Heart right ventricle (tissue), 16 donors: ENCODE data around the gene KCNMB1. TPM values are rescaled to one million over a fixed set of nuclear protein-coding genes. Genes with fewer than 3 reads are reported as not detected.

Experiments
- ATAC-seq, 8 donors: fragments of 200-7000 bp; cut with Tn5 transposase; one replicate each; pipeline ENCODE4 v1.9.1; 2020; ENCODE audit warnings: mild to moderate bottlenecking in 8 of 8, moderate library complexity in 8 of 8, moderate number of reproducible peaks in 1 of 8
- DNase-seq, 2 donors: peaks; one replicate each; pipeline ENCODE4 v3.0.0-alpha.2; 2020
- H3K27ac ChIP-seq, 10 donors: fragments of 200-600 bp; sonication (generic) in 2 of 10; one replicate each; pipeline versions ENCODE4 v1.5.0 to v1.8.0; 2020 to 2022; ENCODE audit warnings: mild to moderate bottlenecking in 3 of 10
- H3K27me3 ChIP-seq, 7 donors: fragments of 200-600 bp; one replicate each; pipeline ENCODE4 v1.8.0; 2021 to 2022; ENCODE audit warnings: mild to moderate bottlenecking in 2 of 7
- H3K36me3 ChIP-seq, 9 donors: fragments of 200-600 bp; sonication (generic) in 1 of 9; one replicate each; pipeline versions ENCODE4 v1.5.0 to v1.8.0; 2020 to 2022; ENCODE audit warnings: mild to moderate bottlenecking in 2 of 9
- H3K4me1 ChIP-seq, 9 donors: fragments of 200-600 bp; sonication (generic) in 1 of 9; one replicate each; pipeline versions ENCODE4 v1.5.0 to v1.8.0; 2020 to 2022; ENCODE audit warnings: mild to moderate bottlenecking in 4 of 9
- H3K4me3 ChIP-seq, 10 donors: fragments of 200-600 bp; sonication (generic) in 2 of 10; one replicate each; pipeline versions ENCODE4 v1.5.0 to v1.8.0; 2020 to 2022; ENCODE audit warnings: mild to moderate bottlenecking in 7 of 10, moderate library complexity in 2 of 10
- H3K9me3 ChIP-seq, 11 donors: fragments of 200-600 bp in 10 of 11; sonication (generic) in 2 of 11; one replicate each; pipeline versions ENCODE4 v1.5.0 to v1.8.0; 2013 to 2022; ENCODE audit warnings: mild to moderate bottlenecking in 2 of 11, control low read depth in 1 of 11, moderate library complexity in 1 of 11
- WGBS, 2 donors: extraction: QIAGEN DNeasy Blood & Tissue Kit; methylation state at CpG; one replicate each; pipeline ENCODE4 v1.1.7; 2013; ENCODE audit warnings: inconsistent platforms in 1 of 2; 5-methylcytosine and 5-hydroxymethylcytosine counted together
- intact Hi-C, 10 donors: fragments of 100-400 bp; cut with DNase I; formaldehyde crosslinking; loops; one replicate each; pipeline versions ENCODE4 v1.11.1 to v1.14.2; 2022
- polyA plus RNA-seq, 2 donors: library from polyadenylated mRNA; stranded (reverse); fragments of 200-250 nt; gene quantifications; one replicate each; pipeline ENCODE4 v1.2.3, GENCODE V29; 2013
- total RNA-seq, 10 donors: library from RNA; stranded (reverse); fragmentation: NEBNext Ultra II Directional in 3 of 10; extraction: Animal tissue kit (Norgen Biotek cat#: 25700) in 3 of 10; gene quantifications; one replicate each; pipeline versions ENCODE4 v1.2.1 to v1.2.4, GENCODE V29; 2021 to 2023
- TF ChIP-seq, protein P1 (sequence below), 9 donors: fragments of 200-600 bp; sonication (generic) in 2 of 9; IDR thresholded peaks; one replicate each; pipeline versions ENCODE4 v1.5.0 to v1.8.0; 2021 to 2022; ENCODE audit warnings: antibody characterized with exemption in 9 of 9, mild to moderate bottlenecking in 5 of 9, moderate library complexity in 1 of 9
- donor health status: Arrhythmogenic right ventricular cardiomyopathy.
- donor health status: ischemic (EF 13 %, LVEDD 7.1; RV severe dilation, severe dysfunction).
- donor health status: healthy with polysubstance abuse.
- donor health status: DM: no; HTN: yes; CAD: no.
- donor health status: DM: no; HTN: no; CAD: no.
- donor health status: ischemic (EF 25% LVEDD 6.9; RV normal size, moderate dysfunction).
- donor health status: ischemic (EF 25% LVEDD 5.7; RV mildly dilated, moderate dysfunction).
- donor health status: healthy.
- donor health status: DM: yes; HTN: yes; CAD: no.
- donor health status: Ischemic cardiomyopathy.
- donor health status: ischemic (EF 35%, LVEDD 5.7; RV mildly dilated, moderate dysfunction).
- donor health status: nonischemic (EF 11% LVEDD 7.7; RV severe dilation, severe dysfunction).
- donor health status: DM: yes; HTN: yes; CAD: no.
- donor health status: PGD.
- donor health status: ischemic (EF 29% LVEDD 5.4; RV normal size, mild dysfunction).
- donor health status: nonischemic (EF 23%, LVEDD 6.1; RV moderate dilation, normal function).

Gene KCNMB1
- total and polyA plus RNA-seq, 12 donors, result 0.90 to 2.8 (median 1.2) TPM

DNA sequence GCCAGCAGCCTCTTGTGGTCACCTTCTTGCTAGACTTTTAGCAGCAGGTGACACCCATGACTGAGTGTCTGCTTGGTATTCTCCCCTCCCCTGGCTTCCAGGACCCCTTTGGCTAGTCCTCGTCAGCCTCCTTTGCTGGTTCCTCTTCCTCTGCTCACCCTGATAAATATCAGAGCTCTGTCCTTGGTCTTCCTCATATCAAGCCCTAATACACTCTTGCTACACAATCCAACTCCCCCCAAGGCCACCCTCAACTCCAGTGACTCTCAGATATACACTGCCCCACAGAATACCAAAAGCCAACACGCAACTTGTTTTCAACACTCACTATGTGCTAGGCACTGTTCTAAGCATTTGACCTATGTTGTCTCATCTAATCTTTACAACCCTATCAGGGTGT, 61.3 kb downstream of the KCNMB1 start:
- ATAC-seq, result no peak
- WGBS, 2 donors, result 91 to 92% methylated on average over 2 of the region's 2 CpGs
- intact Hi-C loops, result loop anchor here in 1 of 10 donors (5.0 kb wide), 1 partner anchor 41 kb away; no protein-coding TSS in a partner anchor
- Histone ChIP-seq H3K36me3 (no peaks in the 10 kb centered on the region), H3K9me3 (no peaks in the 10 kb centered on the region), H3K27ac (peak overlapping the region in 1 of 10 donors; percentile 44), H3K4me3 (no peak overlapping the region), H3K4me1 (peaks cover 6 to 60% (median 16%) of the 10 kb centered on the region in 9 donors), H3K27me3 (no peaks in the 10 kb centered on the region)
- TF ChIP-seq, protein P1, sequence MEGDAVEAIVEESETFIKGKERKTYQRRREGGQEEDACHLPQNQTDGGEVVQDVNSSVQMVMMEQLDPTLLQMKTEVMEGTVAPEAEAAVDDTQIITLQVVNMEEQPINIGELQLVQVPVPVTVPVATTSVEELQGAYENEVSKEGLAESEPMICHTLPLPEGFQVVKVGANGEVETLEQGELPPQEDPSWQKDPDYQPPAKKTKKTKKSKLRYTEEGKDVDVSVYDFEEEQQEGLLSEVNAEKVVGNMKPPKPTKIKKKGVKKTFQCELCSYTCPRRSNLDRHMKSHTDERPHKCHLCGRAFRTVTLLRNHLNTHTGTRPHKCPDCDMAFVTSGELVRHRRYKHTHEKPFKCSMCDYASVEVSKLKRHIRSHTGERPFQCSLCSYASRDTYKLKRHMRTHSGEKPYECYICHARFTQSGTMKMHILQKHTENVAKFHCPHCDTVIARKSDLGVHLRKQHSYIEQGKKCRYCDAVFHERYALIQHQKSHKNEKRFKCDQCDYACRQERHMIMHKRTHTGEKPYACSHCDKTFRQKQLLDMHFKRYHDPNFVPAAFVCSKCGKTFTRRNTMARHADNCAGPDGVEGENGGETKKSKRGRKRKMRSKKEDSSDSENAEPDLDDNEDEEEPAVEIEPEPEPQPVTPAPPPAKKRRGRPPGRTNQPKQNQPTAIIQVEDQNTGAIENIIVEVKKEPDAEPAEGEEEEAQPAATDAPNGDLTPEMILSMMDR (IDR thresholded peaks at IDR 0.05), result no peak
- no peak for DNase-seq

GRCh38 chr5:170327168-170327567, 62.0 kb downstream of the KCNMB1 start:
- no peak for ATAC-seq

More at GRCh38 chr5:170327168-170327567, 62.0 kb downstream of the KCNMB1 start:
- Histone ChIP-seq H3K4me3 (no peak overlapping the region), H3K36me3 (no peaks in the 10 kb centered on the region), H3K4me1 (peaks cover 6 to 54% (median 16%) of the 10 kb centered on the region in 9 donors), H3K27me3 (no peaks in the 10 kb centered on the region), H3K27ac (peak overlapping the region in 1 of 10 donors; percentile 44), H3K9me3 (no peaks in the 10 kb centered on the region)
- WGBS, 2 donors, result 55 to 59% methylated on average over 4 of the region's 4 CpGs
- no peak for DNase-seq
- TF ChIP-seq, protein P1 (IDR thresholded peaks at IDR 0.05), result no peak
- intact Hi-C loops, result loop anchor here in 1 of 10 donors (5.0 kb wide), 1 partner anchor 40 kb away; no protein-coding TSS in a partner anchor

Other genes starting within 250 kb of the KCNMB1 start
- 1 to 10 TPM in 1 of 10 donors, under 1 TPM in 1, not detected in 8; 0.56 to 1.1 TPM for gene C5orf58, start 156.4 kb downstream of the KCNMB1 start, total RNA-seq
- gene C5orf58, start 156.4 kb downstream of the KCNMB1 start, polyA plus RNA-seq, result not detected
- 10 to 100 TPM in 2 of 10 donors, 1 to 10 TPM in 8; 3.2 to 35.1 (median 4.6) TPM for gene LCP2, start 91.6 kb downstream of the KCNMB1 start, total RNA-seq
- 1 to 10 TPM; 2.7 to 5.2 TPM for gene LCP2, start 91.6 kb downstream of the KCNMB1 start, polyA plus RNA-seq
- under 1 TPM in 4 of 10 donors, not detected in 6; 0.11 to 0.67 (median 0.27) TPM for gene KCNIP1, start 114.7 kb upstream of the KCNMB1 start, total RNA-seq
- gene KCNIP1, start 114.7 kb upstream of the KCNMB1 start, polyA plus RNA-seq, result under 1 TPM in 1 of 2 donors, not detected in 1; 0.06 TPM